Mucosa of descending colon (tissue), 3 donors: ENCODE results near the gene EPN2. TPM values are rescaled to one million over a fixed set of nuclear protein-coding genes. Genes with fewer than 3 reads are reported as not detected.

Source experiments
- ATAC-seq: fragments of 200-7000 bp; cut with Tn5 transposase; one replicate; pipeline ENCODE4 v1.9.1; 2020; ENCODE audit warnings: mild to moderate bottlenecking, moderate library complexity
- DNase-seq, 3 donors: peaks; one replicate each; pipeline ENCODE4 v3.0.0-alpha.2; 2020
- H3K36me3 ChIP-seq: fragments of 200-600 bp; one replicate; pipeline ENCODE4 v1.8.0; 2021; ENCODE audit warnings: low read depth, mild to moderate bottlenecking
- H3K4me1 ChIP-seq: fragments of 200-600 bp; one replicate; pipeline ENCODE4 v1.8.0; 2021; ENCODE audit warnings: low read depth, mild to moderate bottlenecking
- H3K4me3 ChIP-seq: fragments of 200-600 bp; one replicate; pipeline ENCODE4 v1.8.0; 2021; ENCODE audit warnings: mild to moderate bottlenecking
- H3K9me3 ChIP-seq: fragments of 200-600 bp; one replicate; pipeline ENCODE4 v1.8.0; 2021; ENCODE audit warnings: mild to moderate bottlenecking
- intact Hi-C, 2 donors: fragments of 100-400 bp; cut with DNase I in 1 of 2; cut with micrococcal nuclease in 1 of 2; formaldehyde crosslinking; loops; one replicate each; pipeline versions ENCODE4 v1.11.0 to v1.11.1; 2022; cut with DNase I, micrococcal nuclease
- microRNA-seq: library from miRNA; unstranded; fragments of <30 nt; microRNA quantifications from one replicate; pipeline ENCODE4, GENCODE V29; 2019
- total RNA-seq, 3 donors: library from RNA; stranded (reverse); fragmentation: NEBNext Ultra II Directional in 2 of 3; extraction: Animal tissue kit (Norgen Biotek cat#: 25700) in 2 of 3; gene quantifications; one replicate each; pipeline versions ENCODE4 v1.2.1 to v1.2.4, GENCODE V29; 2021 to 2023
- TF ChIP-seq, protein P1 (sequence below): fragments of 200-600 bp; IDR thresholded peaks from one replicate; pipeline ENCODE4 v1.8.0; 2022; ENCODE audit warnings: antibody characterized with exemption, mild to moderate bottlenecking
- donor health status: DM: no; HTN: no; CAD: no; lungs with moderate emphysema.
- donor health status: DM: no; HTN: no; CAD: no.
- donor health status: DM: no; HTN: yes; CAD: no.

Gene EPN2
- total RNA-seq, 3 donors from 2014 or later = 32.6 to 75.8 (median 45.0) TPM

DNA sequence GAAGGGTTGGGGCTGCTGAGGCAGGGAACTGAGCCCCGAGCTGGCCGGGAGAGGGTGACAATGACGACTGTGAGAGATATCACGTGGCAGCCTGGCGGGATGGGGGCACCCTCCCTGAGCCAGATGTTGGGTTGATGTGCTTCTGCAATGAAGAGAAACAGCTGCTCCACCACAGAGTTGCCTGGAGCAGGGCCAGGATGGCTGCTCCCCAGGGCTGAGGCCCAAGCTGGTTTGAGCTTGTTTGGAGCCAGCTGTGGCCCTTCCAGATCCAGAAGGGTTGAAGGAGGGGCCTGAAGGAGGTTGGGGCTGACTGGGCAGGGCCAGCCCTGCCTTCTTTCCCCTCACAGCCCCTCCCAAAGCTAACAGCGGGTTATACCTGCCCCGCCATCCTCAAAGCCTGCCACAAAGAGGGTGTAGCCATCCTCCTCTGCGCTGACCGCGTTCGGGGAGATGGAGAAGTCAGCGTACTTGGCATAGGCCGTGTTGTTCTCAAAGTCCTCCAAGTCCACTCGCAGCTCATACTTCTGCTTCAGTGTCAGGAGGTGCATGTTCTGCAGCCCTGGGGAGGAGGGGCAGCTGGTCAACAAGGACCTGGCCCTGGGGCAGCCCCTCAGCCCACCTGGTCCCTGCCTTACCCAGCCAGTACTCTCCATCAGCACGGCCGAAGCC is 147.7 kb downstream of the EPN2 start:
- ATAC-seq = peak; percentile 85
- intact Hi-C loops = no loop called here
- TF ChIP-seq, protein P1, sequence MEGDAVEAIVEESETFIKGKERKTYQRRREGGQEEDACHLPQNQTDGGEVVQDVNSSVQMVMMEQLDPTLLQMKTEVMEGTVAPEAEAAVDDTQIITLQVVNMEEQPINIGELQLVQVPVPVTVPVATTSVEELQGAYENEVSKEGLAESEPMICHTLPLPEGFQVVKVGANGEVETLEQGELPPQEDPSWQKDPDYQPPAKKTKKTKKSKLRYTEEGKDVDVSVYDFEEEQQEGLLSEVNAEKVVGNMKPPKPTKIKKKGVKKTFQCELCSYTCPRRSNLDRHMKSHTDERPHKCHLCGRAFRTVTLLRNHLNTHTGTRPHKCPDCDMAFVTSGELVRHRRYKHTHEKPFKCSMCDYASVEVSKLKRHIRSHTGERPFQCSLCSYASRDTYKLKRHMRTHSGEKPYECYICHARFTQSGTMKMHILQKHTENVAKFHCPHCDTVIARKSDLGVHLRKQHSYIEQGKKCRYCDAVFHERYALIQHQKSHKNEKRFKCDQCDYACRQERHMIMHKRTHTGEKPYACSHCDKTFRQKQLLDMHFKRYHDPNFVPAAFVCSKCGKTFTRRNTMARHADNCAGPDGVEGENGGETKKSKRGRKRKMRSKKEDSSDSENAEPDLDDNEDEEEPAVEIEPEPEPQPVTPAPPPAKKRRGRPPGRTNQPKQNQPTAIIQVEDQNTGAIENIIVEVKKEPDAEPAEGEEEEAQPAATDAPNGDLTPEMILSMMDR = no peak
- Histone ChIP-seq H3K4me3 (no peak overlapping the region), H3K9me3 (no peaks in the 10 kb centered on the region), H3K36me3 (no peaks in the 10 kb centered on the region), H3K4me1 (peaks cover 27% of the 10 kb centered on the region)
- DNase-seq = peak; percentile 90 to 91 (median 91)

DNA sequence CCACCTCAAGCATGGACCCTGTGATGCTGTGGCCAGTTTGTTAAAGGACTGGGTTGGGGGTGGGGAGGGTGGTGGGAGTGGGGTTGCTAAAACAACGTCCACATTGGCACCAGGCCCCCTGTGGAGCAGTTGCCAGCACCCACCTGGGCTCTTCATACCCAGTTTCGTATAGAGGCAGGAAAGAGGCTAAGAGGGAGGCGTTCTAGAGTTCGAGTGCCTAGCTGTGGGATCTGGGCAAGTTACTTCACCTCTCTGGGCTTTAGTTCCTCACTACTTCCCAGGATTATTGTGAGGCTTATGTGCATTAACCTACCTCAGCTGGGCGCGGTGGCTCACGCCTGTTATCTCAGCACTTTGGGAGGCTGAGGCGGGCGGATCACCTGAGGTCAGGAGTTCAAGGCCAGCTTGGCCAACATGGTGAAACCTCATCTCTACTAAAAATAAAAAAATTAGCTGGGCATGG is 148.4 kb downstream of the EPN2 start:
- TF ChIP-seq, protein P1 = no peak
- H3K4me3 ChIP-seq = no peak overlapping the region
- H3K36me3 ChIP-seq = no peaks in the 10 kb centered on the region
- ATAC-seq (no peak), DNase-seq (no peak)
- intact Hi-C loops = no loop called here
- no peaks in the 10 kb centered on the region for H3K9me3 ChIP-seq
- peaks cover 27% of the 10 kb centered on the region for H3K4me1 ChIP-seq

Small RNA genes lying within 50 kb of the gene (microRNA-seq; reads per million reads assigned to microRNA genes)
- 199 reads per million, percentile 69 among the genes with 10 or more reads in this experiment for gene MIR1180

Other genes with a start within 250 kb of the EPN2 start
- 10 to 100 TPM; 18.9 to 40.4 (median 29.1) TPM for gene FAM83G, start 232.6 kb upstream of the EPN2 start, total RNA-seq
- gene GRAP, start 190.4 kb upstream of the EPN2 start, total RNA-seq = 1 to 10 TPM; 1.2 to 2.5 (median 1.8) TPM
- gene GRAPL, start 109.8 kb upstream of the EPN2 start, total RNA-seq = 1 to 10 TPM; 2.0 to 4.4 (median 2.2) TPM
- 10 to 100 TPM in 2 of 3 donors, 1 to 10 TPM in 1; 5.1 to 11.8 (median 10.7) TPM for gene B9D1, start 125.4 kb downstream of the EPN2 start, total RNA-seq
- gene MAPK7, start 141.1 kb downstream of the EPN2 start, total RNA-seq = 10 to 100 TPM; 36.9 to 48.6 (median 47.5) TPM
- gene MFAP4, start 149.8 kb downstream of the EPN2 start, total RNA-seq = 100 to 1,000 TPM in 1 of 3 donors, 10 to 100 TPM in 2; 19.0 to 127 (median 44.2) TPM
- 10 to 100 TPM in 1 of 3 donors, 1 to 10 TPM in 2; 2.4 to 13.4 (median 3.4) TPM for gene RNF112, start 173.9 kb downstream of the EPN2 start, total RNA-seq